PC-9 (cell line): Measurements from ENCODE around the gene SLC27A2. TPM values are rescaled to one million over a fixed set of nuclear protein-coding genes. Genes with fewer than 3 reads are reported as not detected.
"Not testable (repeated sequence)": the region's sequence is repeated elsewhere in the genome, so short reads cannot be mapped to it uniquely, and the experiment has no call there.

Experiments
- Bru-seq: library from RNA; stranded (reverse); fragments of 400-500 nt; gene quantifications from one replicate; lab custom pipeline; 2021; lab: Mats Ljungman, UMichigan
- BruChase-seq, 2 experiments: library from RNA; stranded (reverse); fragments of 400-500 nt; gene quantifications; one replicate each; lab custom pipeline; 2021; lab: Mats Ljungman, UMichigan
- BruUV-seq: library from RNA; stranded (reverse); fragments of 400-500 nt; replicated peaks from 2 replicates; lab custom pipeline; 2021; lab: Mats Ljungman, UMichigan
- CTCF ChIA-PET: fragments of 300-600 bp; sonication (Branson Sonifier 250); formaldehyde crosslinking; loops from one replicate; lab custom pipeline; 2022; ENCODE audit warnings: antibody characterized with exemption; lab: Charles Lee
- POLR2A ChIA-PET: fragments of 300-600 bp; sonication (Branson Sonifier 250); formaldehyde crosslinking; loops from one replicate; lab custom pipeline; 2022; ENCODE audit warnings: antibody characterized with exemption; ENCODE audit not compliant: unreplicated experiment; lab: Charles Lee
- DNase-seq, 2 experiments: peaks; one replicate each; pipeline versions ENCODE4 v3.0.0 to v3.0.0-alpha.2; 2015 to 2022; ENCODE audit warnings: mixed read lengths in 1 of 2
- H2AFZ ChIP-seq: fragments of 200-600 bp; sonication (generic); 2 replicates; pipeline ENCODE4 v1.8.1; 2017; ENCODE audit warnings: antibody characterized with exemption
- H3F3A ChIP-seq: fragments of 200-600 bp; sonication (generic); 2 replicates; pipeline ENCODE4 v1.8.1; 2017; ENCODE audit warnings: antibody characterized with exemption, mild to moderate bottlenecking, low read depth; ENCODE audit not compliant: insufficient read depth
- H3K27ac ChIP-seq: fragments of 200-600 bp; sonication (generic); 2 replicates; pipeline ENCODE4 v1.6.1; 2016; ENCODE audit warnings: mixed run types
- H3K27me3 ChIP-seq: fragments of 200-600 bp; sonication (generic); 2 replicates; pipeline ENCODE4 v1.6.1; 2016; ENCODE audit warnings: low read depth, mixed run types; ENCODE audit not compliant: insufficient read depth
- H3K36me3 ChIP-seq: fragments of 200-600 bp; sonication (generic); 2 replicates; pipeline ENCODE4 v1.6.1; 2016; ENCODE audit warnings: low read depth, mixed run types
- H3K4me1 ChIP-seq: fragments of 200-600 bp; sonication (generic); replicated peaks from 2 replicates; pipeline ENCODE4 v1.6.1; 2016; ENCODE audit warnings: mixed run types; ENCODE audit not compliant: insufficient read depth
- H3K4me2 ChIP-seq: fragments of 200-600 bp; sonication (generic); 2 replicates; pipeline ENCODE4 v1.6.1; 2017; ENCODE audit warnings: mixed run types
- H3K4me3 ChIP-seq: fragments of 200-600 bp; sonication (generic); 2 replicates; pipeline ENCODE4 v1.6.1; 2016; ENCODE audit warnings: mixed run types
- H3K79me2 ChIP-seq: fragments of 200-600 bp; sonication (generic); 2 replicates; pipeline ENCODE4 v1.6.1; 2017; ENCODE audit warnings: low read depth, mixed run types
- H3K9me2 ChIP-seq: fragments of 200-600 bp; sonication (generic); 2 replicates; pipeline ENCODE4 v1.8.1; 2017; ENCODE audit warnings: mild to moderate bottlenecking; ENCODE audit not compliant: insufficient read depth
- H3K9me3 ChIP-seq: fragments of 200-600 bp; sonication (generic); 2 replicates; pipeline ENCODE4 v1.8.1; 2016; ENCODE audit warnings: low read depth; ENCODE audit not compliant: insufficient read depth
- H4K20me1 ChIP-seq: fragments of 200-600 bp; sonication (generic); 2 replicates; pipeline ENCODE4 v1.8.1; 2017; ENCODE audit not compliant: insufficient read depth
- CTCF ChIP-seq: fragments of 200-600 bp; sonication (generic); conservative IDR thresholded peaks from 2 replicates; pipeline ENCODE4 v1.6.1; 2017; ENCODE audit warnings: mixed run types, antibody characterized with exemption, mild to moderate bottlenecking, moderate library complexity
- EZH2 ChIP-seq: fragments of 200-600 bp; sonication (generic); IDR thresholded peaks from 2 replicates; pipeline ENCODE4 v1.8.0; 2017; ENCODE audit warnings: antibody characterized with exemption, low read depth
- intact Hi-C: fragments of 100-400 bp; cut with micrococcal nuclease; formaldehyde crosslinking; loops from one replicate; pipeline ENCODE4 v1.10.0; 2022; ENCODE audit not compliant: unreplicated experiment
- long read RNA-seq: library from polyadenylated mRNA; stranded (forward); transcript quantifications from one replicate; pipeline ENCODE4 v2.0.0, GENCODE V29; 2022
- total RNA-seq: library from RNA; stranded (reverse); gene quantifications from 2 replicates; pipeline ENCODE4 v1.2.3, GENCODE V29; 2021

Gene SLC27A2
- total RNA-seq (5.8 and 7.5 TPM in 2 replicates), Bru-seq, nascent RNA (percentile 40 among the genes with signal in this experiment), BruChase-seq, experiment 1, labeled RNA remaining after a 2-hour chase (percentile 34 among the genes with signal in this experiment), BruChase-seq, experiment 2, labeled RNA remaining after a 6-hour chase (percentile 46 among the genes with signal in this experiment)
- long read RNA-seq, transcript SLC27A2-201 (10 exons, 2,394 nt) = major isoform, 14 of 15 reads
- long read RNA-seq, partial matches to known transcripts = 0 of 15 reads
- long read RNA-seq, other reads (novel, unspliced or antisense) = 0 of 15 reads

- H3K4me3 ChIP-seq = peak within 1 kb of the TSS; percentile 93
- CTCF ChIA-PET = interaction anchor here (1.3 kb wide), 1 partner anchor 134 kb away, joined by 3 read pairs; no protein-coding TSS in a partner anchor
- no peaks in the 10 kb centered on the region for H3K9me2 ChIP-seq
- H3K36me3 ChIP-seq = no peaks in the 10 kb centered on the region
- POLR2A ChIA-PET = interaction anchor here (0.7 kb wide), 1 partner anchor 14 kb away, joined by 4 read pairs; no protein-coding TSS in a partner anchor
- H3K9me3 ChIP-seq = no peaks in the 10 kb centered on the region
- H3K79me2 ChIP-seq = peaks cover 28% of the 10 kb centered on the region
- H3F3A ChIP-seq = peaks cover 4% of the 10 kb centered on the region; the same call in 1 of the 2 replicates
- H3K4me2 ChIP-seq = peak within 1 kb of the TSS; percentile 98
- peak within 1 kb of the TSS; percentile 2; the same call in 1 of the 2 replicates for H3K27ac ChIP-seq
- H3K27me3 ChIP-seq = no peaks in the 10 kb centered on the region
- no peak for TF ChIP-seq EZH2
- TF ChIP-seq CTCF = peak; percentile 53
- no TSS peak for BruUV-seq
- peak in 1 of 2 experiments; percentile 68 for DNase-seq
- H4K20me1 ChIP-seq = no peaks in the 10 kb centered on the region
- intact Hi-C loops = loop anchor here (1.0 to 2.0 kb wide), 2 partner anchors 33 to 134 kb away; no protein-coding TSS in a partner anchor
- peak within 1 kb of the TSS; percentile 84 for H2AFZ ChIP-seq
- peaks cover 9% of the 10 kb centered on the region for H3K4me1 ChIP-seq
Observed at GRCh38 chr15:50181969-50182218, at the start of gene SLC27A2. TSS of gene SLC27A2 (plus strand) at chr15:50182196. CDS start at chr15:50182428, 232 bp downstream.

GRCh38 chr15:50132251-50132984 is 49.6 kb upstream of the SLC27A2 start:
- BruUV-seq, H3K4me1 ChIP-seq, H3K27me3 ChIP-seq, intact Hi-C loops, DNase-seq, H3K79me2 ChIP-seq, H3K36me3 ChIP-seq, CTCF ChIA-PET, H3K9me2 ChIP-seq, H3K4me2 ChIP-seq, H3F3A ChIP-seq, H4K20me1 ChIP-seq, H3K27ac ChIP-seq, H3K9me3 ChIP-seq, H2AFZ ChIP-seq, H3K4me3 ChIP-seq, POLR2A ChIA-PET: not testable (repeated sequence)

- Histone ChIP-seq H3K79me2 (no peaks in the 10 kb centered on the region), H3K4me1 (no peaks in the 10 kb centered on the region; the same call in 1 of the 2 replicates), H3K27ac (no peak overlapping the region), H3K27me3 (no peaks in the 10 kb centered on the region), H3K4me2 (no peak overlapping the region), H3K4me3 (no peak overlapping the region), H4K20me1 (no peaks in the 10 kb centered on the region), H2AFZ (no peak overlapping the region), H3K9me3 (no peaks in the 10 kb centered on the region), H3K36me3 (no peaks in the 10 kb centered on the region), H3K9me2 (no peaks in the 10 kb centered on the region), H3F3A (0 out of 2 replicates have a peak, but pooled peaks cover 6% of the 10 kb centered on the region)
- no peak for TF ChIP-seq EZH2
- TF ChIP-seq CTCF = no peak
- ChIA-PET POLR2A (interaction anchor here (0.5 kb wide), 1 partner anchor 400 kb away, joined by 5 read pairs; no protein-coding TSS in a partner anchor), CTCF (no interaction called here)
- no peak for DNase-seq
- intact Hi-C loops = no loop called here
- no TSS peak for BruUV-seq
Observed at GRCh38 chr15:50134524-50135024, 47.4 kb upstream of the SLC27A2 start.
